Suprapubic skin (tissue), 4 donors: ENCODE data around the gene ABHD16A. TPM values are rescaled to one million over a fixed set of nuclear protein-coding genes. Genes with fewer than 3 reads are reported as not detected.
"Not testable (repeated sequence)": the region's sequence is repeated elsewhere in the genome, so short reads cannot be mapped to it uniquely, and the experiment has no call there.

Source experiments
- DNase-seq, 2 donors: peaks; one replicate each; pipeline ENCODE4 v3.0.0-alpha.2; 2019; ENCODE audit warnings: low spot score in 2 of 2
- H3K27ac ChIP-seq: fragments of 200-600 bp; sonication (generic); one replicate; pipeline ENCODE4 v1.5.1; 2019
- H3K27me3 ChIP-seq: fragments of 200-600 bp; sonication (generic); one replicate; pipeline ENCODE4 v1.5.1; 2019
- H3K36me3 ChIP-seq: fragments of 200-600 bp; sonication (generic); one replicate; pipeline ENCODE4 v1.5.1; 2019
- H3K4me1 ChIP-seq: fragments of 200-600 bp; sonication (generic); one replicate; pipeline ENCODE4 v1.5.1; 2019
- H3K4me3 ChIP-seq: fragments of 200-600 bp; sonication (generic); one replicate; pipeline ENCODE4 v1.5.1; 2019; ENCODE audit warnings: mild to moderate bottlenecking
- H3K9me3 ChIP-seq: fragments of 200-600 bp; sonication (generic); one replicate; pipeline ENCODE4 v1.5.1; 2019
- EP300 ChIP-seq: sonication (generic); formaldehyde crosslinking; IDR thresholded peaks from one replicate; pipeline ENCODE4 v1.6.1; 2017; ENCODE audit warnings: antibody characterized with exemption
- POLR2A ChIP-seq, 2 donors: fragments of 450-650 bp; IDR thresholded peaks; one replicate each; pipeline ENCODE4 v1.6.1; 2017; ENCODE audit warnings: antibody characterized with exemption in 2 of 2, mild to moderate bottlenecking in 2 of 2, moderate library complexity in 2 of 2
- POLR2AphosphoS5 ChIP-seq, 3 donors: sonication (generic); formaldehyde crosslinking; IDR thresholded peaks; one replicate each; pipeline ENCODE4 v1.6.1; 2017; ENCODE audit warnings: antibody characterized with exemption in 3 of 3
- WGBS: methylation state at CpG from one replicate; pipeline ENCODE4 v1.1.5; 2018; 5-methylcytosine and 5-hydroxymethylcytosine counted together
- total RNA-seq, 4 donors: library from RNA; depleted of rRNA; stranded (reverse); fragments of >200 nt; gene quantifications; one replicate each; pipeline ENCODE4 v1.1.0, GENCODE V29; 2016
- TF ChIP-seq, protein P1 (sequence below), 2 donors: fragments of 200-600 bp in 1 of 2; fragments of 450-650 bp in 1 of 2; sonication (generic) in 1 of 2; IDR thresholded peaks; one replicate each; pipeline ENCODE4 v1.5.1; 2016 to 2019; ENCODE audit warnings: antibody characterized with exemption in 2 of 2, mild to moderate bottlenecking in 1 of 2, moderate library complexity in 1 of 2

The ABHD16A gene
- total RNA-seq, 4 donors from 2014 or later = 49.4 to 68.2 (median 57.3) TPM

DNA sequence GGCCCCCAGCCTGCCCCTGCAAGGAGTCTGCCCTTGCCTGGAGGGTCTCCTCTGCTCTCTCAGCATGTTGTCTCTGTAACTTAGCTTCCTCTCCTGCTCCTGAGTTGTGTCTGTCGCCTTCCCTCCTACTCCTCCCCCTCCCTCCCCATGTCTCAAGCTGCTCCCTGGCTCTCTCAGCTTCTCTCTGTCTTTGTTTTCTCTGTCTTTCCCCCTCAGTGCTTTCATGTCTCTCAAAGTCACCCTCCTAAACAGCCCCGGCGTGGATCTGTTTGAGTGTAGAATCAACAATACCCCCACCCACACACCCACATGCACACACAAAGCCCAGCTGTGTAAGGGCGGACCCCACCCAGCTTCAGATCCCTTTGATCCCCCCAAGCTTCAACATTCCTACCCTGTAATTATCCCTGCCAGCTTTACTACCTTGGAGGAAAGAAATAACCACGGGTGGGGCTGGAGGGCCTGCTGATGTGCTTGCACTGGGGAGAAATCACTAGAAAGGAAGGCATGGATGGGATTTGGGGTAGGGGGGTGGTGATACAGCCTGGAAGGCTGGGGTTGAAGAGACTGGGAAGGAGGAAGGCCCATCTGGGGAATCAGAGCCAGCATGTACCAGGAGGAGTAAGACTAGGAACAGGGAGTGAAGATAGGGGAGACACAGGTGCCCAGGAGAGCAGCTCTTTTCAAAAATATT is 11.0 kb upstream of the ABHD16A start:
- TF ChIP-seq, protein P1, sequence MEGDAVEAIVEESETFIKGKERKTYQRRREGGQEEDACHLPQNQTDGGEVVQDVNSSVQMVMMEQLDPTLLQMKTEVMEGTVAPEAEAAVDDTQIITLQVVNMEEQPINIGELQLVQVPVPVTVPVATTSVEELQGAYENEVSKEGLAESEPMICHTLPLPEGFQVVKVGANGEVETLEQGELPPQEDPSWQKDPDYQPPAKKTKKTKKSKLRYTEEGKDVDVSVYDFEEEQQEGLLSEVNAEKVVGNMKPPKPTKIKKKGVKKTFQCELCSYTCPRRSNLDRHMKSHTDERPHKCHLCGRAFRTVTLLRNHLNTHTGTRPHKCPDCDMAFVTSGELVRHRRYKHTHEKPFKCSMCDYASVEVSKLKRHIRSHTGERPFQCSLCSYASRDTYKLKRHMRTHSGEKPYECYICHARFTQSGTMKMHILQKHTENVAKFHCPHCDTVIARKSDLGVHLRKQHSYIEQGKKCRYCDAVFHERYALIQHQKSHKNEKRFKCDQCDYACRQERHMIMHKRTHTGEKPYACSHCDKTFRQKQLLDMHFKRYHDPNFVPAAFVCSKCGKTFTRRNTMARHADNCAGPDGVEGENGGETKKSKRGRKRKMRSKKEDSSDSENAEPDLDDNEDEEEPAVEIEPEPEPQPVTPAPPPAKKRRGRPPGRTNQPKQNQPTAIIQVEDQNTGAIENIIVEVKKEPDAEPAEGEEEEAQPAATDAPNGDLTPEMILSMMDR (IDR thresholded peaks at IDR 0.05) = no peak
- TF ChIP-seq EP300 (no peak), POLR2AphosphoS5 (IDR thresholded peaks at IDR 0.05) (no peak), POLR2A (IDR thresholded peaks at IDR 0.05) (no peak)
- H3K27ac ChIP-seq = peak overlapping the region; percentile 45
- no peak for DNase-seq
- H3K4me3 ChIP-seq = no peak overlapping the region
- H3K36me3 ChIP-seq = no peaks in the 10 kb centered on the region
- no peaks in the 10 kb centered on the region for H3K9me3 ChIP-seq
- WGBS = 38% methylated on average over 5 of the region's 5 CpGs
- H3K27me3 ChIP-seq = no peaks in the 10 kb centered on the region
- H3K4me1 ChIP-seq = peaks cover 77% of the 10 kb centered on the region

DNA sequence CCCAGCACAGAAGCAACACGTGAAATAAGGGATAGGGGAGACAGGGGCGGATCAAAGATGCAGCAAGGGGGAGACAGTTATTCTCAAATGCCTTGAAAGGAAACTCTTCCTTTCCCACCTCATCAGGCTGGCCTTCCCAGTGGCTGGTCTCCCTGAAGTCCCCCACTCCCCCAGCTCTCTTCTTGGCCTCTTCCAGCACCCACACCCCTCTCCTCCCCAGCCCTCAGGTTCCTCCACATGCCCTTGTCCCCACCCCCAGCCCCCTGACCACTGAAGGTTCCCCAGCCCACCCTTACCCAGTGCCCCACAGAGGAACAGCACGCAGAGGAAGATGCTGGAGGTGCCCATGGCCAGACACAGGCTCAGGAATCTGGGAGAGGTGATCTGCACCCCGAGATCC is 10.3 kb upstream of the ABHD16A start:
- no peak for DNase-seq
- WGBS = 51% methylated on average over 4 of the region's 4 CpGs
- no peaks in the 10 kb centered on the region for H3K27me3 ChIP-seq
- peak overlapping the region; percentile 45 for H3K27ac ChIP-seq
- H3K4me3 ChIP-seq = no peak overlapping the region
- no peaks in the 10 kb centered on the region for H3K9me3 ChIP-seq
- H3K4me1 ChIP-seq = peaks cover 70% of the 10 kb centered on the region
- TF ChIP-seq POLR2A (IDR thresholded peaks at IDR 0.05) (no peak), EP300 (no peak), POLR2AphosphoS5 (IDR thresholded peaks at IDR 0.05) (no peak)
- TF ChIP-seq, protein P1 (IDR thresholded peaks at IDR 0.05) = no peak
- no peaks in the 10 kb centered on the region for H3K36me3 ChIP-seq

DNA sequence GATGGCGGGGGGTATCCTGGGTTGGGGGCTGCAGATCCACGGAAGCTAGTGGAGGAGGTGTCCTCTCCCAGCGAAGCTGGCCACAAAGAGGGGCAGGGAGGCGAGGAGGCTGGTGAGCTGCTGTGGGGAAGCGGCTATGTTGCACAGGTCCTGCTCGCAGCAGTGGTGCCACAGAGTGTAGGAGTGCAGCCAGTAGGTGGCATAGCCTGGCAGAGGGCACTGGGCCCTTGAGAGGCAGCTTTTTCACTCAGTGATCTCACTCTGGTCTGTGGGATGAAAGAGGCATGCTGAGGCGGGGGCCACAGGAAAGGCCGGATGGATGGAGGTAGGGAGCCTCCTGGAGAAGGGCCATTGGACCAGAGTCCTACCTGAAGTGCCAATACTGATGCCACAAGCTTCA is 9.2 kb upstream of the ABHD16A start:
- WGBS = 66% methylated on average over 8 of the region's 8 CpGs
- no peaks in the 10 kb centered on the region for H3K36me3 ChIP-seq
- no peak for DNase-seq
- H3K9me3 ChIP-seq = no peaks in the 10 kb centered on the region
- TF ChIP-seq, protein P1 (IDR thresholded peaks at IDR 0.05) = peak in 1 of 2 donors; percentile 44
- no peak for TF ChIP-seq POLR2A (IDR thresholded peaks at IDR 0.05)
- H3K27ac ChIP-seq = peak overlapping the region; percentile 9
- H3K4me1 ChIP-seq = peaks cover 59% of the 10 kb centered on the region
- H3K4me3 ChIP-seq = no peak overlapping the region
- no peaks in the 10 kb centered on the region for H3K27me3 ChIP-seq

DNA sequence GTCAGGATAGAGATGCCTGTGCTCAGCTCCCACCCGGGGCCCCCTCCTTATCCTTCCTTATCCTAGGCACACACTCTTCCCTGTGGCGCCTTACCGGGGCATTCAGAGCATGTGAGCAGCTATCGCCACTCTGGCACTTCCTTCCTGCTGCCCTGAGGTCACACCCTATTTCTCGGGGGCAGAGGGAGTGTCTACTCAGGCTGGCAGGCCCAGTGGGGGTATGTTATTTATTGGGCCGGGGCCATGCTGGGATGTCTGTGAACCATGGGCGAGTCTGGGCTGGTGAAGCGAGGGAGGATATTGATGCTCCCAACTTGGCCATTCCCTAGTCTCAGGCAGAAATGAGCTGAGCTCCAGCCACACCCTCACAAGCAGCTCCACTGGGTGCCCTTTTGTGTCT is 8.1 kb upstream of the ABHD16A start:
- H3K4me1 ChIP-seq = peaks cover 53% of the 10 kb centered on the region
- 30% methylated on average over 8 of the region's 8 CpGs for WGBS
- H3K36me3 ChIP-seq = no peaks in the 10 kb centered on the region
- H3K27ac ChIP-seq = no peak overlapping the region
- DNase-seq = no peak
- TF ChIP-seq POLR2A (IDR thresholded peaks at IDR 0.05) (no peak), EP300 (no peak), POLR2AphosphoS5 (IDR thresholded peaks at IDR 0.05) (no peak)
- TF ChIP-seq, protein P1 (IDR thresholded peaks at IDR 0.05) = no peak
- no peaks in the 10 kb centered on the region for H3K27me3 ChIP-seq
- no peak overlapping the region for H3K4me3 ChIP-seq
- H3K9me3 ChIP-seq = no peaks in the 10 kb centered on the region

DNA sequence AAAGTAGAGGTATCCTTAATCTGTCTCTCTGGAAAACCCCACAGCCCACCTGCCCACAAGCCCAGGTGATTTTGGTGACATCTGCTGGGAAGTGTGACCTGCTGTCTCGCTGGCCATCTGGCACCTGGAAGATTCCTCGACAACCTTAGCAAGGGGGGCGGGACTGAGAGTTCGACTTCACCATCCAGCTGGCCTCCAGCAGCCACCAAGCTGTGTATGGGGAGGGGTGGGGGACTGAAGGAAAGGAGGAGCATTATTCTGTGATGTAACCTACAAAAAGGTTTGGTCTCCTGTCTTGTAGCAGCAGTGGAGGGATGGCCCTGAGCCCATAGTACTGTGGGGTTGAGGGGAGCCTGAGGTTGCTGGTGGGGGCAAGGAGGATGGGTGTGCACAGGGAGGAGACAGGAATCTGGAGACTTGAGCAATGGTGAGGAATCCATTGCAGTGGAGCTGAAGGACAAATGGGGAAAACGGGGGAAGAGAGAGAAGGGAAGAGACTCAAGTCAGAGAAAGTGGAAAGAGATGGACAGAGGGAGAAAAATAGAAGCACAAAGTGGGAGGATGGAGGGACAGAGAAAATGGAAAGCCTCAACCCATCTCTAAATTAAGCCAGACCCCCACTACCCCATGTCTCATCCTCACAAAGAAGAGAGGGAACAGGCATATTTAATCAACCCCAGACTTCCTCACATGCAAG is 7.5 kb upstream of the ABHD16A start:
- 69% methylated on average over 4 of the region's 5 CpGs for WGBS

DNA sequence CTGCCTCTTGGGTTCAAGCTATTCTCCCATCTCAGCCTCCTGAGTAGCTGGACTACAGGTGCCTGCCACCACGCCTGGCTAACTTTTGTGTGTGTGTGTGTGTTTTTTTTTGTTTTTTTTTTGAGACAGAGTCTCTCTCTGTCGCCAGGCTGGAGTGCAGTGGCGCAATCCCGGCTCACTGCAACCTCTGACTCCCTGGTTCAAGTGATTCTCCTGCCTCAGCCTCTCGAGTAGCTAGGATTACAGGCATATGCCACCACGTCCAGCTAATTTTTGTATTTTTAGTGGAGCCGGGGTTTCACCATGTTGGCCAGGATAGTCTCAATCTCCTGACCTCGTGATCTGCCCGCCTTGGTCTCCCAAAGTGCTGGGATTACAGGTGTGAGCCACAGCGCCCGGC is 6.0 kb upstream of the ABHD16A start:
- 93% methylated on average over 11 of the region's 11 CpGs for WGBS
- peaks cover 37% of the 10 kb centered on the region for H3K4me1 ChIP-seq
- not testable (repeated sequence) for H3K36me3 ChIP-seq, H3K4me3 ChIP-seq, H3K27me3 ChIP-seq, DNase-seq, H3K27ac ChIP-seq, H3K9me3 ChIP-seq

More for the DNA sequence above, 7.5 kb upstream of the ABHD16A start:
- Histone ChIP-seq H3K4me1 (peaks cover 52% of the 10 kb centered on the region), H3K27ac (no peak overlapping the region), H3K9me3 (no peaks in the 10 kb centered on the region), H3K4me3 (no peak overlapping the region), H3K36me3 (no peaks in the 10 kb centered on the region), H3K27me3 (no peaks in the 10 kb centered on the region)
- no peak for DNase-seq
- no peak for TF ChIP-seq EP300
- no peak for TF ChIP-seq POLR2AphosphoS5 (IDR thresholded peaks at IDR 0.05)
- no peak for TF ChIP-seq POLR2A (IDR thresholded peaks at IDR 0.05)
- TF ChIP-seq, protein P1 (IDR thresholded peaks at IDR 0.05) = no peak
